T-cell (primary cell): ENCODE results near the gene PSMD14. TPM values are rescaled to one million over a fixed set of nuclear protein-coding genes. Genes with fewer than 3 reads are reported as not detected.

Experiments used
- ATAC-seq, 4 experiments: fragments of 200-7000 bp in 3 of 4; fragments of 150-1000 bp in 1 of 4; cut with Tn5 transposase; replicated peaks in 1 of 4; 1 replicate in 3 of 4; 2 replicates in 1 of 4; pipeline ENCODE4 v1.10.0; 2021; ENCODE audit warnings: moderate library complexity in 3 of 4, mild to moderate bottlenecking in 2 of 4, moderate number of reproducible peaks in 1 of 4
- CTCF ChIA-PET, 2 donors: fragments of 300-600 bp; sonication (Branson Sonifier 250); formaldehyde crosslinking; loops; one replicate each; lab custom pipeline; 2022; ENCODE audit warnings: antibody characterized with exemption in 2 of 2; lab: Charles Lee
- POLR2A ChIA-PET, 2 donors: fragments of 300-600 bp; sonication (Branson Sonifier 250); formaldehyde crosslinking; loops; one replicate each; lab custom pipeline; 2022; ENCODE audit warnings: antibody characterized with exemption in 2 of 2; lab: Charles Lee
- DNase-seq, 35 experiments: peaks; one replicate each; pipeline versions ENCODE4 v3.0.0 to v3.0.0-alpha.2; 2013 to 2023
- H3K27ac ChIP-seq: one replicate; pipeline ENCODE4 v1.5.1; 2013; ENCODE audit warnings: low read length
- H3K27me3 ChIP-seq, 2 experiments: replicated peaks in 1 of 2; 1 replicate in 1 of 2; 2 replicates in 1 of 2; pipeline versions ENCODE4 v1.6.1 to v1.7.0; 2013; ENCODE audit warnings: low read length in 1 of 2, mixed read lengths in 1 of 2; ENCODE audit not compliant: control insufficient read depth in 2 of 2, insufficient read depth in 2 of 2; ENCODE audit errors: extremely low read depth in 1 of 2
- H3K36me3 ChIP-seq, 2 donors: 1 replicate in 1 of 2; 2 replicates in 1 of 2; pipeline versions ENCODE4 v1.6.1 to v1.7.0; 2013; ENCODE audit warnings: low read length in 1 of 2; ENCODE audit not compliant: control insufficient read depth in 2 of 2, insufficient read depth in 1 of 2; ENCODE audit errors: extremely low read depth in 1 of 2
- H3K4me1 ChIP-seq, 2 experiments: 1 replicate in 1 of 2; 2 replicates in 1 of 2; pipeline versions ENCODE4 v1.6.1 to v1.7.0; 2013; ENCODE audit warnings: low read length in 2 of 2, mixed read lengths in 1 of 2; ENCODE audit not compliant: insufficient read depth in 2 of 2, control insufficient read depth in 1 of 2; ENCODE audit errors: extremely low read depth in 1 of 2
- H3K4me3 ChIP-seq, 2 donors: 1 replicate in 1 of 2; 2 replicates in 1 of 2; pipeline versions ENCODE4 v1.5.1 to v1.7.0; 2013; ENCODE audit warnings: mild to moderate bottlenecking in 2 of 2, low read length in 1 of 2, moderate library complexity in 1 of 2; ENCODE audit not compliant: control insufficient read depth in 1 of 2; ENCODE audit errors: extremely low read depth in 1 of 2
- H3K9me3 ChIP-seq: 2 replicates; pipeline ENCODE4 v1.7.0; 2013
- H3K27ac Mint-ChIP-seq, 2 donors: one replicate each; pipeline ENCODE4 v1.8.0; 2020 to 2021; ENCODE audit warnings: mild to moderate bottlenecking in 2 of 2, mixed read lengths in 2 of 2
- H3K27me3 Mint-ChIP-seq, 2 donors: one replicate each; pipeline ENCODE4 v1.8.0; 2021 to 2022; ENCODE audit warnings: mixed read lengths in 2 of 2
- H3K36me3 Mint-ChIP-seq: one replicate; pipeline ENCODE4 v1.8.0; 2021; ENCODE audit warnings: mixed read lengths
- H3K4me1 Mint-ChIP-seq, 3 donors: one replicate each; pipeline ENCODE4 v1.8.0; 2020 to 2022; ENCODE audit warnings: mixed read lengths in 3 of 3, mild to moderate bottlenecking in 1 of 3
- H3K4me3 Mint-ChIP-seq, 3 donors: one replicate each; pipeline ENCODE4 v1.8.0; 2020 to 2022; ENCODE audit warnings: mild to moderate bottlenecking in 3 of 3, mixed read lengths in 3 of 3, moderate library complexity in 3 of 3
- H3K9me3 Mint-ChIP-seq, 3 donors: one replicate each; pipeline ENCODE4 v1.8.0; 2020 to 2022; ENCODE audit warnings: mixed read lengths in 3 of 3
- WGBS: methylation state at CpG from one replicate; pipeline ENCODE4 v1.1.5; 2013; ENCODE audit warnings: missing lambda C conversion rate; ENCODE audit not compliant: insufficient coverage; 5-methylcytosine and 5-hydroxymethylcytosine counted together
- total RNA-seq, 35 experiments: library from RNA in 6 of 35; stranded (reverse) in 6 of 35; fragments of 120-200 nt in 1 of 35; gene quantifications; one replicate each; pipeline versions ENCODE4 v1.2.1 to v1.2.4 and lab custom pipeline; 2013 to 2026

PSMD14 gene
- total RNA-seq, 5 donors from 2014 or later (not counting 1 experiment from before 2014, with no cell fraction given) = 18.7 to 24.9 (median 21.2) TPM

DNA sequence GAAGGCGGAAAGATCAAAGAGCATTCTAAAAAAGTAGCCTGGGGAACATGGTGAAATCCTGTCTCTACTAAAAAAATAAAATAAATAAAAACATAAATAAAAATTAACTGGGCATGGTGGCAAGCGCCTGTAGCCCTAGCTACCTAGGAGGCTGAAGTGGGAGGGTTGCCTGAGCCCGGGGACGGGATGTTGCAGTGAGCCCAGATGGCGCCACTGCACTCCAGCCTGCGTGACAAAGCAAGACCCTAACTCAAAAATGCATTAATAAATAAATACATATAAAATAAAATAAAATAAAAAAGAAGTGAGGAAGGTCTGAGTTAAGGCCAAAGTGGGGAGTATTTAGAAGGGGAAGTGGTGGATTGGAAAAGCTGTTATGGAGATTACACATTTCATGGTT lies 1.3 kb upstream of the PSMD14 start:
- no peak overlapping the region for H3K27ac ChIP-seq
- Mint-ChIP-seq H3K27me3 (peaks cover 3 to 6% of the 10 kb centered on the region in 2 donors), H3K36me3 (peaks cover 2% of the 10 kb centered on the region), H3K27ac (no peak overlapping the region), H3K4me1 (peaks cover 29 to 41% (median 36%) of the 10 kb centered on the region in 3 donors), H3K9me3 (peaks cover 0 to 5% (median 0%) of the 10 kb centered on the region in 3 donors), H3K4me3 (peak overlapping the region; percentile 97 to 98 (median 98))
- DNase-seq = no peak
- CTCF ChIA-PET = interaction anchor here in 1 of 2 donors (1.0 kb wide), 1 partner anchor 33 kb away, joined by 3 read pairs; no protein-coding TSS in a partner anchor
- H3K4me3 ChIP-seq = no peak overlapping the region
- no peak for ATAC-seq
- peaks cover 8 to 21% of the 10 kb centered on the region in 2 experiments for H3K4me1 ChIP-seq
- H3K36me3 ChIP-seq = no peaks in the 10 kb centered on the region
- no CpG with 5 or more reads among the region's 6 CpGs for WGBS
- POLR2A ChIA-PET = interaction anchor here in 1 of 2 donors (1.1 kb wide), 1 partner anchor 133 kb away, joined by 3 read pairs; no protein-coding TSS in a partner anchor
- H3K27me3 ChIP-seq = peaks cover 0 to 4% of the 10 kb centered on the region in 2 experiments
- H3K9me3 ChIP-seq = no peaks in the 10 kb centered on the region

DNA sequence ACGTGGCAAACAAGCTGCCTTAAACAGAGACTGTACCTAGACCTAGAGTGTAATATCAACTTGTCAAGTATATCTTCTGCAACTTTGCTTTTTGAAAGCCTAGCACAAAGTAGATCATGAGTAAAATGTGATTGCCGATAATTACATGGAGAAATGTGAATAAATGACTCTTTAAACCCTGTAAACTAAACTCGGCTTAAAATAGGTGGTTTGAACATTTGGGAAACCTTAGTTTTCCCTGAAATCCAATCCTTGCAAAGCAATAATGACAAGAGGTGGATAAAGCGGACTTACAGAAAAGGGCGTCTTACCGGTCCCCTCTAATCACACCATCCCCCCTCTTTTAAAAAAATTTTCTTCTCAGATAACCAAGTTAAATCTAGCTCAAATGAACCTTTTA lies 549 bp upstream of the PSMD14 start:
- WGBS = no CpG with 5 or more reads among the region's 6 CpGs
- peaks cover 37 to 45% (median 41%) of the 10 kb centered on the region in 3 donors for H3K4me1 Mint-ChIP-seq
- peaks cover under 1 to 2% of the 10 kb centered on the region in 2 donors for H3K27me3 Mint-ChIP-seq

DNA sequence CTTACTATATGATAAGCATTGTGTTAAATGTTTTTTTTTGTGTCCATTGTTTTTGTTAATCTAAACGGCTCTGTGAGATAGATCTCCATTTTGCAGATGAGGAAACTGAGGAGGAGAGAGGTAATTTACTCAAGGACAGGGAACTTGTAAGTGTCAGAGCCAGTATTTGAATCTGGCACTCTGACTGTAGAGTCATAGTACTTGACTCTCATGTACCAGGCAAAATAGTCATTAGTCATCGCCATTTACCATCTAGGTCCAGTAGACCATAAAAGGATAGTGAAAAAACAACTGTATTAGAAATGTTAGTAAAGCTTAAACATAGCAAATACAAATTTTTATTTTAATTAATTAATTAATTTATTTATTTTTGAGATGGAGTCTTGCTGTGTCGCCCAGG lies 4.8 kb downstream of the PSMD14 start:
- DNase-seq (no peak), ATAC-seq (no peak)
- no peaks in the 10 kb centered on the region for H3K27me3 ChIP-seq
- ChIA-PET POLR2A (interaction anchor here in 1 of 2 donors (0.6 kb wide), 1 partner anchor 976 kb away, joined by 5 read pairs; no protein-coding TSS in a partner anchor), CTCF (no interaction called here)
- Mint-ChIP-seq H3K9me3 (no peaks in the 10 kb centered on the region), H3K27me3 (no peaks in the 10 kb centered on the region), H3K4me3 (no peak overlapping the region), H3K27ac (no peak overlapping the region), H3K36me3 (peaks cover 28% of the 10 kb centered on the region), H3K4me1 (peaks cover 49 to 61% (median 51%) of the 10 kb centered on the region in 3 donors)
- H3K4me1 ChIP-seq = peaks cover 8 to 16% of the 10 kb centered on the region in 2 experiments
- H3K9me3 ChIP-seq = no peaks in the 10 kb centered on the region
- WGBS = 100% methylated on average over 1 of the region's 3 CpGs
- no peak overlapping the region for H3K4me3 ChIP-seq
- no peaks in the 10 kb centered on the region for H3K36me3 ChIP-seq
- H3K27ac ChIP-seq = no peak overlapping the region

More for the DNA sequence above, 549 bp upstream of the PSMD14 start:
- Mint-ChIP-seq H3K27ac (peak overlapping the region; percentile 94 to 96), H3K36me3 (peaks cover 5% of the 10 kb centered on the region), H3K4me3 (peak overlapping the region; percentile 97 to 98 (median 98)), H3K9me3 (peaks cover 0 to 5% (median 0%) of the 10 kb centered on the region in 3 donors)
- Histone ChIP-seq H3K27ac (peak overlapping the region; percentile 67), H3K27me3 (peaks cover 0 to 4% of the 10 kb centered on the region in 2 experiments), H3K9me3 (no peaks in the 10 kb centered on the region), H3K36me3 (no peaks in the 10 kb centered on the region), H3K4me1 (peaks cover 8 to 21% of the 10 kb centered on the region in 2 experiments), H3K4me3 (peak overlapping the region; percentile 89 to 91)
- ChIA-PET CTCF (interaction anchor here in 1 of 2 donors (0.5 kb wide), 1 partner anchor 1097 kb away, joined by 5 read pairs; no protein-coding TSS in a partner anchor), POLR2A (interaction anchor here in 1 of 2 donors (0.8 kb wide), 1 partner anchor 65 kb away, joined by 3 read pairs; no protein-coding TSS in a partner anchor)
- no peak for ATAC-seq
- DNase-seq = no peak

DNA sequence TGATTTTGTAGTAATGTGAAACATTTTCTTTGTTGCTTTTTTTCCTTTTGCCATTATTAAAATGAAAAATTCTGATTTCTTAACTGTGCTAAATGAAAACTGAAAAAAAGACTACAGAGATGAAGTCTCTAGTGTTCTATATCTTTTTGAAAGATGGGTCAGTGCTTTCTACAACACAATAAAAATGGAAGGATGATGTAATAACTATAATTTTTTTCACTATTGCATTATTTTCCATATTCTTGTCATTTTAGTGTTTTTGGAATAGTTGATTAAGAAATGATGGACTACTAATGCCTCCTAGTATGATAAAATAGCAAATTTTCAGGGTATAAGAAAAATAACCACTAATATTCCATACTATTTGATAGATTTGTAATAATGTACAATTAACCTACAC lies 7.2 kb downstream of the PSMD14 start:
- H3K9me3 Mint-ChIP-seq = no peaks in the 10 kb centered on the region
- H3K36me3 Mint-ChIP-seq = peaks cover 31% of the 10 kb centered on the region
- H3K4me1 ChIP-seq = peaks cover 0 to 3% of the 10 kb centered on the region in 2 experiments
- no peak overlapping the region for H3K27ac Mint-ChIP-seq
- CTCF ChIA-PET = no interaction called here
- H3K27me3 Mint-ChIP-seq = no peaks in the 10 kb centered on the region
- H3K27me3 ChIP-seq = no peaks in the 10 kb centered on the region
- no peaks in the 10 kb centered on the region for H3K36me3 ChIP-seq
- POLR2A ChIA-PET = no interaction called here
- no peak overlapping the region for H3K4me3 Mint-ChIP-seq
- no peak for ATAC-seq
- no peak overlapping the region for H3K4me3 ChIP-seq
- H3K4me1 Mint-ChIP-seq = peaks cover 33 to 49% (median 37%) of the 10 kb centered on the region in 3 donors
- H3K27ac ChIP-seq = no peak overlapping the region
- DNase-seq = no peak
- H3K9me3 ChIP-seq = no peaks in the 10 kb centered on the region

DNA sequence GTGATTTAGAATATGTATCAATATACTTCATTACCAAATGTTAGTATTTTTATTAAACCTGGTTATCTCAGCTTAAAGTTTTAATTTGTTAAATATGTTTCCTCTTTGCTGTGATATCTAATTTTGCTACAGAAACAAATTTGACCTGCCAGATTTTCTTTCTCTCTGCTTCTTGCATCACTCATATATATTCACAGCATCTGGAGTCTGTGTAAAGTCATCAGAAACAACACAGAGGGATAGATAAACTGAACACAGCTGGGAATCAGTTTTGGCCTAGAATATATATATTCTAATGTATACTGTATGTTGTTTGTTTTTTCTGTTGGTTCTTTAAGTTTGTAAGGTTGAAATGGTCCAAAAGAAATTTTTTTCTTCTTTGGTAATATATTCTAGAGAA lies 8.5 kb downstream of the PSMD14 start:
- Histone ChIP-seq H3K27me3 (no peaks in the 10 kb centered on the region), H3K27ac (no peak overlapping the region), H3K9me3 (no peaks in the 10 kb centered on the region), H3K4me3 (no peak overlapping the region), H3K36me3 (peaks cover under 1 to 8% of the 10 kb centered on the region in 2 donors), H3K4me1 (no peaks in the 10 kb centered on the region)
- CTCF ChIA-PET = no interaction called here
- H3K36me3 Mint-ChIP-seq = peaks cover 39% of the 10 kb centered on the region
- no peaks in the 10 kb centered on the region for H3K9me3 Mint-ChIP-seq
- no peak overlapping the region for H3K27ac Mint-ChIP-seq
- no peak overlapping the region for H3K4me3 Mint-ChIP-seq
- H3K4me1 Mint-ChIP-seq = peaks cover 33 to 42% (median 33%) of the 10 kb centered on the region in 3 donors
- no peaks in the 10 kb centered on the region for H3K27me3 Mint-ChIP-seq
- DNase-seq (no peak), ATAC-seq (no peak)
- POLR2A ChIA-PET = no interaction called here

DNA sequence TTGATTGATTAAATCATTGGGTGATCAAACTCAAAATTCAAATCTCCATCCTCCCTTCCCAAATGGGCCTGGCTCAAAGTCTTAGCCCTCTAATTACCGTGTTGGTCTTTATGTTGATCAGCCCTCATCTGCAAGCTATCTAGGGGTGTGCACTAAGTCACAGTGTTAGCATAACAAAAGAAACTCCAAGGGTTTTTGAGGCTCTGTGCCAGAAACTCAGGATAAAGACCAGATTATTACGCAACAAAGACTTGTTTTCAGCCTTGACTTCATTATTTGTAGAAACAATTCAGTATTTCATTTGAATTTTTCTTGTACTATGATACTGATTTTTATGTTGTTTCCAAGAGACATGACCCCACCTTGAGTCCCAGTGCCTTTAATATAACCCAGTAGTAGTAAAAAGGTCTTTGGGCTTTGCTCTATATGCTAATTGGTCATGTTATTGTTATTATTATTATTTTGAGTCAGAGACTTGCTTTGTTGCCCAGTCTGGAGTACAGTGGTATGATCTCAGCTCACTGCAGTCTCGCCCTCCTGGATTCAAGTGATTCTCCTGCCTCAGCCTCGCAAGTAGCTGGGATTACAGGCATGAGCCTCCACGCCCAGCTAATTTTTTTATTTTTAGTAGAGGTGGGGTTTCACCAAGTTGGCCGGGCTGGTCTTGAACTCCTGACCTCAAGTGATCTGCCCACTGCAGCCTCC lies 13.9 kb downstream of the PSMD14 start:
- Mint-ChIP-seq H3K9me3 (no peaks in the 10 kb centered on the region), H3K27me3 (no peaks in the 10 kb centered on the region), H3K36me3 (peaks cover 51% of the 10 kb centered on the region), H3K4me3 (no peak overlapping the region), H3K4me1 (peaks cover 11 to 15% (median 13%) of the 10 kb centered on the region in 3 donors), H3K27ac (no peak overlapping the region)
- Histone ChIP-seq H3K27me3 (no peaks in the 10 kb centered on the region), H3K36me3 (peaks cover 7 to 8% of the 10 kb centered on the region in 2 donors), H3K4me3 (no peak overlapping the region), H3K4me1 (no peaks in the 10 kb centered on the region), H3K9me3 (no peaks in the 10 kb centered on the region), H3K27ac (no peak overlapping the region)
- no peak for ATAC-seq
- ChIA-PET CTCF (no interaction called here), POLR2A (no interaction called here)
- WGBS = 100% methylated on average over 2 of the region's 6 CpGs
- no peak for DNase-seq
